Activated T-helper 1 cell treated with anti-CD3 and anti-CD28 coated beads, Interleukin-12 subunit alpha, Interleukin-12 subunit beta, Interleukin-2, Interleukin-4 antibody, amounts not matched to agents 30 ng/mL and 10 ng/mL and 1 ng/mL, durations not matched to agents 14 hours and 24 hours and 36 hours (primary cell): ENCODE measurements around the gene LAMB4. TPM values are rescaled to one million over a fixed set of nuclear protein-coding genes. Genes with fewer than 3 reads are reported as not detected.

Experiments
- DNase-seq: peaks from one replicate; pipeline ENCODE4 v3.0.0; 2021; ENCODE audit warnings: low spot score
- H3K27ac Mint-ChIP-seq: one replicate; pipeline ENCODE4 v1.8.0; 2021; ENCODE audit warnings: mild to moderate bottlenecking, mixed read lengths
- H3K27me3 Mint-ChIP-seq: one replicate; pipeline ENCODE4 v1.8.0; 2022; ENCODE audit warnings: mild to moderate bottlenecking, moderate library complexity, mixed read lengths; ENCODE audit not compliant: insufficient read depth
- H3K36me3 Mint-ChIP-seq: one replicate; pipeline ENCODE4 v1.8.0; 2021; ENCODE audit warnings: low read depth, mixed read lengths
- H3K4me1 Mint-ChIP-seq: one replicate; pipeline ENCODE4 v1.8.0; 2021; ENCODE audit warnings: low read depth, mixed read lengths
- H3K4me3 Mint-ChIP-seq: one replicate; pipeline ENCODE4 v1.8.0; 2021; ENCODE audit warnings: mild to moderate bottlenecking, moderate library complexity, mixed read lengths
- H3K9me3 Mint-ChIP-seq: one replicate; pipeline ENCODE4 v1.8.0; 2021; ENCODE audit warnings: mixed read lengths
- intact Hi-C: fragments of 100-400 bp; cut with micrococcal nuclease; formaldehyde crosslinking; loops from one replicate; pipeline ENCODE4 v1.15.1; 2024
- total RNA-seq: library from RNA; stranded (reverse); gene quantifications from 2 replicates; pipeline ENCODE4 v1.2.3, GENCODE V29; 2022

The LAMB4 gene
- total RNA-seq, 1 donor from 2014 or later = not detected

DNA sequence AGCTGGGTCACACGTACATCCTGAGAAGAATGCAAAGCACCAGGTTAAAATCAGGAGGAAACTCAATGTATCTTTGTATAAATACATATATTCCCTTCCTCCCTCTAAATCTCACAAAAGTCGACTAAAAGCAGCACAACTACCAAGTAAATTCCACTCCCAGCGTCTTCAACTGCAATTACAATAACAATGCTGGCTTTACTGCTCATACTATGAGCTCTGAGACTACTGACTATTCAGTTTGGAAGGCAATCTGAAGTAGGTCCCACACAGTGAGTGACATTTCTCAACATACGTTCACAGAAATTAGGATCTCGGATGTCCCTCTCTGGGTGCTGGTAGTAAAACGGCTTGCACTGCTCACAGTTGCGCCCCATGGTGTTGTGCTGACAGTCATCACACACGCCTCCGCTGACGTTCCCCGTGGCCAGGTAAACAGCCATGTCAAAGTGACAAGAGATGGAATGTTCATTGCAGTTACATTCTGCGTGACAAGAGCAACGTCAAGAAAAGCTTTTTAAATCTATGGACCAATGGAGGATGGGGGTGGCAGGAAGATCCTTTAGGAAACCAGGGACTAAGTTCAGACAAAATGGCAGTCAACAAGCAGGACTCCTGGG, 154.7 kb downstream of the LAMB4 start:
- H3K9me3 Mint-ChIP-seq = no peaks in the 10 kb centered on the region
- intact Hi-C loops = no loop called here
- DNase-seq = no peak
- peaks cover 5% of the 10 kb centered on the region for H3K27me3 Mint-ChIP-seq
- no peak overlapping the region for H3K4me3 Mint-ChIP-seq
- no peaks in the 10 kb centered on the region for H3K4me1 Mint-ChIP-seq
- H3K27ac Mint-ChIP-seq = no peak overlapping the region
- H3K36me3 Mint-ChIP-seq = no peaks in the 10 kb centered on the region

DNA sequence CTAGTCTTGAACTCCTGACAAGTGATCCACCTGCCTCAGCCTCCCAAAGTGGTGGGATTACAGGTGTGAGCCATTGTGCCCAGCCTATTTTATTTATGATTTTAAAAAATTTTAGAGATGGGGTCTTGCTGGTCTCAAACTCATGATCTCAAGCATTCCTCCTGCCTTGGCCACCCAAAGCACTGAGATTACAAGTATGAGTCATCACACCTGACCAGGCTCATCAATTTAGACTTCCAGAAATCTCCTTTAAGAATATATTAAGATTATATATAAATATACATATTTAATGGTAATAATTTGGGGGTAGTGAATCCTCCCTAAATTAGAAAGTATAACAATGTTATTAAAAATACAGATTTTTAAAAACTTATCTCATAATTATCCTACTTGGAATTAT, 156.3 kb downstream of the LAMB4 start:
- H3K4me1 Mint-ChIP-seq = no peaks in the 10 kb centered on the region
- no peak overlapping the region for H3K27ac Mint-ChIP-seq
- H3K4me3 Mint-ChIP-seq = no peak overlapping the region
- H3K9me3 Mint-ChIP-seq = no peaks in the 10 kb centered on the region
- intact Hi-C loops = no loop called here
- DNase-seq = no peak
- H3K27me3 Mint-ChIP-seq = peaks cover 8% of the 10 kb centered on the region
- H3K36me3 Mint-ChIP-seq = no peaks in the 10 kb centered on the region

Other genes starting within 250 kb of the LAMB4 start
- 98.6 and 114 TPM in 2 replicates for gene DLD, start 239.2 kb downstream of the LAMB4 start, total RNA-seq
- not detected in 2 replicates for gene LAMB1, start 127.2 kb downstream of the LAMB4 start, total RNA-seq